ENCODE measurements around the gene MTFMT. TPM values are rescaled to one million over a fixed set of nuclear protein-coding genes. Genes with fewer than 3 reads are reported as not detected.

The MTFMT gene
- polyA plus RNA-seq, 1 experiment = 15.3 TPM

- DNase-seq (ENCODE audit: low read depth, low spot score) = no peak
- no peak for TF ChIP-seq CTCF (IDR thresholded peaks at IDR 0.05; ENCODE audit: low read depth, low read length)
- ChIA-PET POLR2A (interaction anchor here (1.2 kb wide), 1 partner anchor 63 kb away, joined by 3 read pairs; no protein-coding TSS in a partner anchor), CTCF (interaction anchor here (1.7 kb wide), 1 partner anchor 63 kb away, joined by 10 read pairs; no protein-coding TSS in a partner anchor)
- Histone ChIP-seq H3K27ac (ENCODE audit: low read depth, low read length) (no peak overlapping the region), H3K27me3 (ENCODE audit: control insufficient read depth, insufficient read depth, low read length) (no peaks in the 10 kb centered on the region), H3K9me3 (ENCODE audit: control insufficient read depth, insufficient read depth, low read length) (no peaks in the 10 kb centered on the region), H3K4me3 (ENCODE audit: low read depth, low read length) (no peak overlapping the region)
Measured at GRCh38 chr15:65038836-65039235, 9.4 kb upstream of the MTFMT start.

GRCh38 chr15:65038428-65038827 is 9.0 kb upstream of the MTFMT start:
- H3K4me3 ChIP-seq (ENCODE audit: low read depth, low read length) = no peak overlapping the region
- no peak for DNase-seq (ENCODE audit: low read depth, low spot score)
- H3K9me3 ChIP-seq (ENCODE audit: control insufficient read depth, insufficient read depth, low read length) = no peaks in the 10 kb centered on the region
- H3K27ac ChIP-seq (ENCODE audit: low read depth, low read length) = no peak overlapping the region
- TF ChIP-seq CTCF (IDR thresholded peaks at IDR 0.05; ENCODE audit: low read depth, low read length) = no peak
- POLR2A ChIA-PET = interaction anchor here (1.2 kb wide), 1 partner anchor 63 kb away, joined by 3 read pairs; no protein-coding TSS in a partner anchor
- H3K27me3 ChIP-seq (ENCODE audit: control insufficient read depth, insufficient read depth, low read length) = no peaks in the 10 kb centered on the region
- CTCF ChIA-PET = interaction anchor here (1.7 kb wide), 1 partner anchor 63 kb away, joined by 10 read pairs; no protein-coding TSS in a partner anchor

DNA sequence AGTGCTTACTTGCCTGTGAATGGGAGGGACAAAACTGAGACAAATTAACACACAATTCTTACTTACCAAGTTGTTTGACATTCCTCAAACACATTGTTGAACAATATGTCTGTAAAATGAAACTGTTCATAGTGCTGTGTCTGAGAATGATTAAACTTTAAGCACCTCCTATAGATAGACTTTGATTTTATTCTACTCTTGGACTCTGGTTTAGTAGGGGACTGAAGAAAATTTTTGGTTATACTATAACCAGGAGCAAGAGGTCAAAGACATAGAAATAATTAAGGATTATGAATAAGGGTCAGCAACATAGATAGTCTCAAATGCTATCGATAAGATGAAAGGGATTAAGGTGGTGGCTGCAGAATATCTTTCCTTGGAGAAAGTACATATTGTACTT is 7.9 kb upstream of the MTFMT start:
- Histone ChIP-seq H3K4me3 (ENCODE audit: low read depth, low read length) (no peak overlapping the region), H3K27me3 (ENCODE audit: control insufficient read depth, insufficient read depth, low read length) (no peaks in the 10 kb centered on the region), H3K27ac (ENCODE audit: low read depth, low read length) (no peak overlapping the region), H3K9me3 (ENCODE audit: control insufficient read depth, insufficient read depth, low read length) (no peaks in the 10 kb centered on the region)
- ChIA-PET POLR2A (interaction anchor here (0.7 kb wide), 1 partner anchor 48 kb away, joined by 6 read pairs; no protein-coding TSS in a partner anchor), CTCF (no interaction called here)
- TF ChIP-seq CTCF (IDR thresholded peaks at IDR 0.05; ENCODE audit: low read depth, low read length) = no peak
- no peak for DNase-seq (ENCODE audit: low read depth, low spot score)

DNA sequence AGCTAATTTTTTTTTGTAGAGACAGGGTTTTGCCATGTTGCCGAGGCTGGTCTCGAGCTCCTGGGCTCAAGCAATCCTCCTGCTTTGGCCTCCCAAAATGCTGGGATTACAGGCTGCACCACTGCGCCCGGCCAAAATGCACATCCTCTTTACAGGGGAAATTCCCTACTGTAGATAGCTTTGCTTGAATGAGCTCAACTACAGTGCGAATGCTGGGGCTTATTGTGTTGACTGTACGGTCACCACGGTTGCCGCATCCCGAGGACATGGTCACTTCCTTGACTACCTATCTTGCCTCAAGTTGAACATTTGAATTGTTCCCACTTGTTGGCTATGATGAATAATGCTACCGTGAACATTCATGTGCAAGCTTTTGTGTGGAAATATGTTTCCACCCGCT is 5.3 kb upstream of the MTFMT start:
- Histone ChIP-seq H3K4me3 (ENCODE audit: low read depth, low read length) (no peak overlapping the region), H3K9me3 (ENCODE audit: control insufficient read depth, insufficient read depth, low read length) (no peaks in the 10 kb centered on the region), H3K27me3 (ENCODE audit: control insufficient read depth, insufficient read depth, low read length) (no peaks in the 10 kb centered on the region), H3K27ac (ENCODE audit: low read depth, low read length) (no peak overlapping the region)
- DNase-seq (ENCODE audit: low read depth, low spot score) = no peak
- TF ChIP-seq CTCF (IDR thresholded peaks at IDR 0.05; ENCODE audit: low read depth, low read length) = no peak
- POLR2A ChIA-PET = interaction anchor here (1.0 to 1.1 kb wide), 2 partner anchors 8 to 151 kb away, joined by 4 to 5 read pairs; partner anchors contain the start of gene CLPX
- CTCF ChIA-PET = interaction anchor here (1.0 to 6.6 kb wide), 16 partner anchors 9 to 265 kb away, joined by 3 to 78 read pairs (median 7); partner anchors contain the start of genes KBTBD13 and UBAP1L

DNA sequence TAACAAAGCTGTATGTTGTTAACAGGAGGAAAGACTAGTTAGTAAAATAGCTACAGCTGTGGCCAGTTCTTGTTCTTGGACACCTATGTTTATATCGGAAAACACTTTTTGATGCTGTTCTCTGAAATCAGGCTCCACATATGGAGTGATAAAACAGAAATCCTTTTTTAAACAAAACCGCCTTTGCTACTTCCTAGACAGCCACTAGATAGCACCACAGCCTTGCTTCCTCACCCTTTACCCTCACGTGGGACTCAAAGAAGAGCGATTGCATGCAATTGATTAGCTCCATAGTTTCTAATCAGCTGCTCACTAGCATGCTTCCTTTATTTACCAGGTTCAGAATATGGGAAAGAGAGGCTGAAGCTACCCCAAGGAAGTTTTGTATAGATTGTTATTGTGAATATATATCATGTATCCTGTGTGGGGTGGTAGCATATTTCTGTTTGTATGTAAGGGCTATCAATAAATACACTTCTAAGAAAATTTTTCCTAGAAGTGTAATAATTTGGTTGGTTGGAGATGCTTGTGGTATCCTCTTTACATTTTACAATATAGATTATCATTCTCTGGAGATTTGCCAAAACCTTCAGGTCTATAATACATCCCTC is 4.3 kb upstream of the MTFMT start:
- CTCF ChIA-PET = interaction anchor here (0.5 to 6.6 kb wide), 40 partner anchors 10 to 807 kb away, joined by 3 to 78 read pairs (median 4); partner anchors contain the start of genes KBTBD13, PDCD7 and UBAP1L
- Histone ChIP-seq H3K4me3 (ENCODE audit: low read depth, low read length) (no peak overlapping the region), H3K9me3 (ENCODE audit: control insufficient read depth, insufficient read depth, low read length) (peaks cover 3% of the 10 kb centered on the region; the same call in 1 of the 2 replicates), H3K27ac (ENCODE audit: low read depth, low read length) (no peak overlapping the region), H3K27me3 (ENCODE audit: control insufficient read depth, insufficient read depth, low read length) (no peaks in the 10 kb centered on the region)
- POLR2A ChIA-PET = interaction anchor here (0.6 to 1.4 kb wide), 5 partner anchors 9 to 152 kb away, joined by 3 to 5 read pairs (median 4); partner anchors contain the start of gene CLPX
- no peak for DNase-seq (ENCODE audit: low read depth, low spot score)
- TF ChIP-seq CTCF (IDR thresholded peaks at IDR 0.05; ENCODE audit: low read depth, low read length) = peak; percentile 82
